ENCODE measurements around the gene USP48. TPM values are rescaled to one million over a fixed set of nuclear protein-coding genes. Genes with fewer than 3 reads are reported as not detected.

USP48 gene
- total and polyA plus RNA-seq, 2 of the 8 experiments (the other 6 are each of a cell fraction or from before 2014, with no cell fraction given), result 12.8 to 83.5 TPM

DNA sequence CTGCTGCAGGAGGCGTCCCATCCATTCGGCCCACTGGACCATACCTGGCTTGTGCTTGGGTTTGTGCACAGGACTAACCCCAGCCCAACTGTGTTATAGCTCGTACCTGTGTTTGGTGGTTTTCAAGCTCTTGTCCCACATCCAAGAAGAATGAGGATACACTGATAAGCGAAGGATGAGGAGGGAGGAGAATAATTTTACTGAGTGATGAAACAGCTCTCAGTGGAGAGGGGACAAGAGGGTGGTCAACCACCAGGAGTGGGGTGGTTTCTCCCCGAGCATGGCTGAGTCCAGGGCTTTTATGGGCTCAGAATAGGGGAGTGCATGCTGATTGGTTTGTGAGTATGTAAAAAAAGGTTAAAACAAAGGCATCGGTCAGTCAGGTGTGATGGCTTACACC, 12.1 kb upstream of the USP48 start:
- ChIA-PET POLR2A (ENCODE audit: partially characterized antibody) (interaction anchor here (0.6 to 1.0 kb wide), 3 partner anchors 11 to 140 kb away, joined by 3 to 6 read pairs (median 5); no protein-coding TSS in a partner anchor), CTCF (ENCODE audit: partially characterized antibody) (interaction anchor here (0.7 to 1.0 kb wide), 4 partner anchors 10 to 574 kb away, joined by 3 to 5 read pairs (median 3); no protein-coding TSS in a partner anchor)
- no peak overlapping the region for H2BK5ac ChIP-seq (ENCODE audit: low read depth, low read length)
- FAIRE-seq (no peak), DNase-seq (ENCODE audit: low read depth in 1 of 2, low spot score in 2 of 2) (no peak)
- no peaks in the 10 kb centered on the region for H3K27me3 ChIP-seq (replicated peaks in 1 of 4; ENCODE audit: control insufficient read depth in 3 of 4, extremely low read depth in 1 of 4, insufficient read depth in 3 of 4, low read length in 3 of 4)
- no peak overlapping the region for H3K18ac ChIP-seq (ENCODE audit: extremely low read depth, low read length)
- 86% methylated on average over 6 of the region's 6 CpGs; no CpG with 5 or more reads in 1 of the 2 experiments for WGBS, 2 experiments (ENCODE audit: extremely low coverage in 1 of 2, insufficient coverage in 1 of 2, insufficient read length in 1 of 2, insufficient replicate concordance in 2 of 2, low coverage in 1 of 2, low lambda C conversion rate in 2 of 2, missing lambda C conversion rate in 1 of 2)
- H3K79me1 ChIP-seq (ENCODE audit: low read depth, low read length), result no peaks in the 10 kb centered on the region
- H4K5ac ChIP-seq (ENCODE audit: insufficient read length, low read depth, low read length), result no peak overlapping the region
- H3K4me3 ChIP-seq (ENCODE audit: extremely low read depth in 1 of 4, insufficient read depth in 2 of 4, low read depth in 3 of 4, low read length in 4 of 4), result no peak overlapping the region
- no peak overlapping the region for H2AK5ac ChIP-seq (ENCODE audit: low read depth, low read length)
- no peak overlapping the region for H2BK12ac ChIP-seq (ENCODE audit: low read depth, low read length)
- no peaks in the 10 kb centered on the region for H3K23me2 ChIP-seq (ENCODE audit: low read depth, low read length)
- H2BK20ac ChIP-seq (ENCODE audit: low read length), result no peak overlapping the region; the same call in 1 of the 2 replicates
- H3K4me1 ChIP-seq (replicated peaks in 1 of 4; ENCODE audit: control insufficient read depth in 3 of 4, insufficient read depth in 4 of 4, low read length in 3 of 4), result no peaks in the 10 kb centered on the region
- H3K23ac ChIP-seq (ENCODE audit: insufficient read length), result no peak overlapping the region
- no peak overlapping the region for H2BK15ac ChIP-seq (ENCODE audit: low read length)
- no peak overlapping the region for H3K4me2 ChIP-seq (ENCODE audit: insufficient read depth in 1 of 2, low read depth in 2 of 2, low read length in 2 of 2)
- no peaks in the 10 kb centered on the region for H3K9me3 ChIP-seq (ENCODE audit: insufficient read depth in 2 of 2, low read depth in 1 of 2, low read length in 1 of 2)
- H3K56ac ChIP-seq (replicated peaks; ENCODE audit: insufficient read length, low read depth, low read length), result no peak overlapping the region
- H4K20me1 ChIP-seq (replicated peaks in 1 of 2; ENCODE audit: control insufficient read depth in 1 of 2, insufficient read depth in 2 of 2, low read length in 2 of 2), result no peaks in the 10 kb centered on the region
- H3K14ac ChIP-seq (ENCODE audit: insufficient read length), result no peak overlapping the region
- no peak overlapping the region for H3K27ac ChIP-seq (ENCODE audit: low read depth, low read length)
- H3K79me2 ChIP-seq (ENCODE audit: control insufficient read depth in 1 of 2, insufficient read depth in 2 of 2, low read length in 2 of 2), result no peaks in the 10 kb centered on the region
- H3K36me3 ChIP-seq (ENCODE audit: control insufficient read depth in 2 of 4, insufficient read depth in 4 of 4, low read length in 3 of 4), result no peaks in the 10 kb centered on the region
- no peak overlapping the region for H3K4ac ChIP-seq (replicated peaks; ENCODE audit: insufficient read length, low read depth, low read length)
- no peak overlapping the region for H2BK120ac ChIP-seq (replicated peaks; ENCODE audit: low read depth, low read length)
- no peak overlapping the region for H4K8ac ChIP-seq (ENCODE audit: extremely low read depth, insufficient read depth, low read length)
- no peak overlapping the region for H2AFZ ChIP-seq (ENCODE audit: low read length)
- H3K9ac ChIP-seq (replicated peaks in 1 of 4; ENCODE audit: extremely low read depth in 1 of 4, low read depth in 3 of 4, low read length in 3 of 4), result no peak overlapping the region
- no peak overlapping the region for H4K91ac ChIP-seq (replicated peaks; ENCODE audit: insufficient read length, low read length)
- TF ChIP-seq GABPA (IDR thresholded peaks at IDR 0.05; ENCODE audit: borderline replicate concordance, insufficient read depth, low read length) (no peak), ATF2 (IDR thresholded peaks at IDR 0.05; ENCODE audit: low read length) (no peak), MAX (IDR thresholded peaks at IDR 0.05) (no peak), YY1 (IDR thresholded peaks at IDR 0.05; ENCODE audit: low read depth, low read length) (no peak), SAP30 (IDR thresholded peaks at IDR 0.05; ENCODE audit: insufficient read depth, insufficient replicate concordance, low read length) (no peak), CHD1 (IDR thresholded peaks at IDR 0.05; ENCODE audit: low read depth, low read length) (no peak), EP300 (IDR thresholded peaks at IDR 0.05; ENCODE audit: borderline replicate concordance in 1 of 2, low read depth in 2 of 2, low read length in 2 of 2) (no peak), KDM4A (IDR thresholded peaks at IDR 0.05; ENCODE audit: low read depth, low read length, severe bottlenecking) (no peak), SIRT6 (IDR thresholded peaks at IDR 0.05; ENCODE audit: low read length) (no peak), JUN (IDR thresholded peaks at IDR 0.05; ENCODE audit: low read depth, low read length) (no peak), CREB1 (IDR thresholded peaks at IDR 0.05) (no peak)
- TF ChIP-seq, protein P1, sequence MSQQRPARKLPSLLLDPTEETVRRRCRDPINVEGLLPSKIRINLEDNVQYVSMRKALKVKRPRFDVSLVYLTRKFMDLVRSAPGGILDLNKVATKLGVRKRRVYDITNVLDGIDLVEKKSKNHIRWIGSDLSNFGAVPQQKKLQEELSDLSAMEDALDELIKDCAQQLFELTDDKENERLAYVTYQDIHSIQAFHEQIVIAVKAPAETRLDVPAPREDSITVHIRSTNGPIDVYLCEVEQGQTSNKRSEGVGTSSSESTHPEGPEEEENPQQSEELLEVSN (IDR thresholded peaks at IDR 0.05), result no peak
